SH-SY5Y (cell line): Measurements from ENCODE around the gene ROR1.
A peak's percentile ranks its signal among the peaks of the same experiment; 100 is the strongest.

Source experiments
- GATA2 ChIP-seq: IDR thresholded peaks from 2 replicates; pipeline ENCODE4 v1.6.1; 2011; ENCODE audit warnings: mild to moderate bottlenecking, low read depth, low read length
- GATA3 ChIP-seq: IDR thresholded peaks from 2 replicates; pipeline ENCODE4 v1.6.1; 2011; ENCODE audit warnings: low read depth, mild to moderate bottlenecking, low read length, moderate library complexity

Gene ROR1

DNA sequence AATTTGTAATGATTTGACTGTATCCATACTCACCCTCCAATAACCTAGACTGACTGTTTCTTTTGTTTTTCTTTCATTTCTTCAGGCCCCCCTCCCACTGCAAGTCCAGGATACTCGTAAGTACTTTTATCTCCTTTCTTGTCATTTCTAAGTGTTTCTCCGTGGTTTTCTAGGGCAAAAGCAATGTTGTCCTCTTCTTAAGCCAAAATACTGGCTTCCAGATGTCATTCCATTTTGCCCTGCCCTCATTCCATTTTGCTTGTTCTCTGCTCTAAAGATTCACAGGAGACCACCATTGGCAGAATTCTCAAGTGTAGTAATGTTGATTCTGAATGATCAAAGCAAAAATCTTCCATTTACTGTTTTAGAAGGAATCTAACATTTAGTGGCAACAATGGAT is 276.8 kb downstream of the ROR1 start:
- TF ChIP-seq GATA3 (no peak), GATA2 (no peak)

DNA sequence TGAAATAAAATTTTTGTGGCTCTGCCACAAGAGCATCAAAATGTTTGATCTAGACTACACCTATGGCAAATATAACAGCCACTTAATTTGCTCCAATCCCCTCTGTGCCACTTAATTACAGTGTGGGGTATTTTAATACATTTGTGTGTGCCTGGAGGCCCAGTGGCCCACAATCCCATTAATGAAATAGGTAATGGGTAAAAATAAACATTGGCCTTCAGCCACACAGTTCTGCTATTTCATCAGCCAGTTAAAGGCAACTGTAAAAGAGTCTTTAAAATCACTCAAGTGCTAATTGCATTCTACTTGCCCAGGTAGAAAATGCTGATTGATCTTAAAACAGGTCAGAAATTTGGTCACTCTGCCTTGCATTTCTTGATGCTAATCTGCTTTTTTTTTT is 278.0 kb downstream of the ROR1 start:
- TF ChIP-seq GATA3 (no peak), GATA2 (no peak)

DNA sequence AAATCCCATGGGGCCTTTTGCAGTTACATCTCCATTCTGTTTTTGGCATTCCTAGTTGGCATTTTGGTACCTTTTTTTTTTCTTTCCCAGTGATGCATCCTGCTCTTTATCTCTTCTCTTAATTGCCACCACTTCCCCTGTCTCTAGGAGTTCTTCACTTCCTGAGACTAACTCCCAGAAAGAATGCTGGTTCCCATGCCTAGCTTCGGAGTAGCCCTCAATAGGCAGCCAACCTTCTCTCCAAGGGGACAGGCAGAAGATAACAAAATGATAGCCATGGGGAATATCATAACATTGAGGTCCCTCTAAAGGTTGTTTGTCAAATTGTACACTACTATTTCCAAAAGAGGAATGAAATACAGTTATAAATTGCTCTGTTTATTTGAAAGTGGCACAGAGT is 279.0 kb downstream of the ROR1 start:
- TF ChIP-seq GATA2 (no peak), GATA3 (no peak)

DNA sequence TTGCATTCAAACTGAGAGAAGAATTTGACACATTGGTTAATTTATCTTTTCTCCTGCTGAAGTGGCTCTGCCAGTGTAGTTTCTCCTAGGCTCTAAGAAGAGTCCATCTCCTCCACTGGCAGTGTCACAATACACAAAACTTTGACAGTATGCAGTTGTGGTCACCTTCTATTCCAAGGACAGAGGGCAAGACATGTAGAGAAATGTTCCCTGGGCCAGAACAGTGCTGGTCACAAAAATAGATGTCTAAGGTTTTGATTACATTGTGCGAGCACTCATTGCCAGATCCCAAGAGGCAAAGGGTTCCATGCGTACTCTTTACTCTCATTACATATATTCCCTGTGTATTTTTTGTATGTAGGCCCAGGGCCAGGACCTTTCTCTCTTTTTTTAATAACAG is 281.5 kb downstream of the ROR1 start:
- TF ChIP-seq GATA2 (no peak), GATA3 (no peak)

DNA sequence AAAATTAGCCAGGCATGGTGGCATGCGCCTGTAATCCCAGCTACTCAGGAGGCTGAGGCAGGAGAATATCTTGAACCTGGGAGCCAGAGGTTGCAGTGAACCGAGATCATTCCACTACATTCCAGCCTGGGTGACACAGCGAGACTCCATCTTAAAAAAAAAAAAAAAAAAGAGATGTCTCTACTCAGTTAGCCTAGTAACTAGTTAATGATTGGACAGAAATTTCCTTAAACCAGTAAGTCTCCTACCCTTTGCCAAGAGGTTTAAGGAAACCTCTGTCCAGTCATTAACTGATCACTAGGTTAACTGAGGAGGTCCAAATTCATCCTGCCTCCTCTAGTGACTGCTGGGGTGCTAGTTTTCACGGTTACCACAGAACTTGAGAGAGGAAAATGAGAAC is 285.7 kb downstream of the ROR1 start:
- TF ChIP-seq GATA3 (no peak), GATA2 (no peak)

DNA sequence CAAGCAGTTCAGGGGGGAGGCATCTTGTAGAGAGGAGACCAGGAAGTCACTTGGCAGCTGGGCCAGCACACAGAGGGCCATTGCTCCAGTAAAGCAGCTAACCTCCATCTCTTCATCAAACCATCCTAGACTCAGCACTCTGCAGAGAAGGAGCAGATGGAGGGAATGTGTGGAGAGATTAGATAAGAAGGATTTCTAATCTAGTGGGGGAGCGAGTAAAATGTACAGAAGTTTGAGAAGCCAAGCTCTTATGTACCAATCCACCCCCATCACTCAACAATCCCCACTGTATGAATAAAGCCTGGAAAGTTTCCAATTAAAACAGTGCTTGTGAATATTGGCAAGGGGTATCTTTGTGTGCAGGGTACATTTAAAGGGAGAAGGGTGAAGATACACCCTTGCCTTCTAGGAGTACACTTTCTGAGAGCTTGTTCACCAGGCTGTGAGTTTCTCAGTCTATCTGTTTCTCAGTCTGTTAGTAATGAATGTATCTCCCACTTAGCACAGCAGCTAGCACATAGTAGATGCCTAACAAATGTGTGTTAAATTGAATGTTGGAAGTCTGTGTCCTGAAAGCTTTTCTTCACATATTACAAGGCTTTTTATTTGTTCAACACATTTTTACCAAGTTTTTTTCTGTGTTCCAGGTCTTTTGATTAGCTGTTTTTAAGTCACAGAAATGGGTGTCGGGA is 286.9 kb downstream of the ROR1 start:
- TF ChIP-seq GATA3 (no peak), GATA2 (no peak)

DNA sequence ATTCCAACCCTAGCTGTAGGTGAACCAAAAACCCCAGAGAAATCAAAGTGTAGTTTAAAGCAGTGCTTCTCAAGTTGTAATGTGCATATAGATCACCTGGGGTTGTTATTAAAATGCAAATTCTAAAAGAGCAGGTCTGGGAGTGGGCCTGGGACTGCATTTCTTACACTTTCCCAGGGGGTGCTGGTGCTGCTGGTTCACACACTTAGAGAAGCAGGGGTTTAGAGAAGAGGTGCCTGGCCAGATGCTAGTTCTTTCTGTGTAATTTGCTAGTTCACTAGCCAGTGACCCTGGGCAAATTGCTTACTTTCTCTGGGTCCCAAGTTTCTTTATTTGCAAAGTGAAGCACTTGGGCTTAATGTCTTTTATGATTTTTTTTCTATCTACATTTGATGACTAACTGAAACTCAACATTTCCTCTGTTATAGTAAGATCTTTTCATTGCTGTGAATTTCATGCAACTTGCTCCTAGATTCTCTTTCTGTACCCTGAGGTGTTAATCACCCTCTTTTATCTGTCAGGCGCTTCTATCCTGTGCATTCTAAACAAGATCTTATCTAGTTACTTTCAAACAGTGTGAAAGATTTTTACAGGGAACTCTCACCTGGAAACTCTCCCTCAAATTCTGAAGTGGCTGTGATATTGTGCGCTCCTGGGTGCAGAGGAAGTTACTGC is 287.8 kb downstream of the ROR1 start:
- TF ChIP-seq GATA2 (no peak), GATA3 (no peak)

DNA sequence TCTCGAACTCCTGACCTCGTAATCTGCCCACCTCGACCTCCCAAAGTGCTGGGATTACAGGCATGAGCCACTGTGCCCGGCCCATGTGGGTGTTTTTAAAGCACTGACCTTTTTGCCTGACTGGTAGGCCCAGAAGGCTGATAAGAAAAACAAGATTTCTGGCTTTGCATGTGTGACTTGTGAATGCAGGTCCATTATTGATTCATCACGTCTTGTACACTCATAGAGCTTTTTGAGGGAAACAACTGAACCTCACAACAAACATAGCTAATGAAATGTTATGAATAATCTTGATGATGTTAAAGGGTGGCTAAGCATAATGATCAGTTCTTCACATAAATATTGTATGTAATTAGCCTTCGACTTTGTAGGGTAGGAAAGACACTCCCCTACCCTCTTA is 288.7 kb downstream of the ROR1 start:
- TF ChIP-seq GATA3 = no peak
- TF ChIP-seq GATA2 = no peak

DNA sequence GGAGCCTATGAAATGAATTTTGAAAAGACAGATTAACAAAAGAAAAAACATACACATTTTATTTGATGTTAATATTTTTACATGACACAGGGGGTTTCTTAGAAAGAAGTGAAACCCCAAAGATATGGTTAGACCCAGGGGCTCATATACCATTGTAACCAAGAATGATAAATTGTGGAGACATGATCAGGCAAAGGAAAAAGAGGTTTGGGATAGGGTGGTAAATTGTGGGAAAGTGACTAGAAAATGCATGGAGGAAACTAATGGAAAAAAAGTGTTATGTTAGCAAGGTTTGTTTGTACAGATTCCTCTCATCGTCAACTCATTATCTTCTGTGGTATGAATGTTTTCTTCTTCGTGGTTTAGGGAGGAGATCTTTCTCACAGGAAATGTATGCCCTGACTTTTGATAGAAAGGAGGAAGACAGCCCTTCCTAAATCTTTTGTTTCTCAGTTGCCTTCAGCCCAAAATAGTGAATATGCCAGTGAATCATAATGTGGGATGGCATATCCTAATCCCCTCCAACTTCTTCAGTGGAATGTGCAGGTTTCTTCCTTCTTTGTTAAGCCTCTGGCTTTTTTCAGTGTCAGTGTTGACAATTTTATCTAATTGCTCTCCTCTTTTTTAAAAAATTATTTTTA is 289.2 kb downstream of the ROR1 start:
- TF ChIP-seq GATA2 = no peak
- no peak for TF ChIP-seq GATA3

DNA sequence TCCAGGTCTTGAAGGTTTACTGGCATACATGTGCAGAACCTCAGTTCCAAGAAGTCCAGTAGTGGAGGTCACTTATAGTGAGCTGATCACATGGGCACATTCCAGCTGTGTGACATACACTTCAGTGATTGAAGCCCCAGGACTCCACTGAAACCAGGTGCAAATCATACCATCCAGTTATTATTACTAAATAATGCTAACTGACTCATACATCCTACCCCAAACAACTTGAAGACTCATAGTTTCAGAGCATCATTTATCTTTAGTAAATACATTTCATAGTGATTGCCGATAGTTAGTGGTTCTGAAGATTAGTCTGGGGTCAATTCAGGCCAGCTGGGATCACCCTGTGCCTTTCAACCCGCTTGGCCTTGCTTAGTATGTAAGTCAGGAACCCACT is 291.8 kb downstream of the ROR1 start:
- TF ChIP-seq GATA3 = no peak
- no peak for TF ChIP-seq GATA2

DNA sequence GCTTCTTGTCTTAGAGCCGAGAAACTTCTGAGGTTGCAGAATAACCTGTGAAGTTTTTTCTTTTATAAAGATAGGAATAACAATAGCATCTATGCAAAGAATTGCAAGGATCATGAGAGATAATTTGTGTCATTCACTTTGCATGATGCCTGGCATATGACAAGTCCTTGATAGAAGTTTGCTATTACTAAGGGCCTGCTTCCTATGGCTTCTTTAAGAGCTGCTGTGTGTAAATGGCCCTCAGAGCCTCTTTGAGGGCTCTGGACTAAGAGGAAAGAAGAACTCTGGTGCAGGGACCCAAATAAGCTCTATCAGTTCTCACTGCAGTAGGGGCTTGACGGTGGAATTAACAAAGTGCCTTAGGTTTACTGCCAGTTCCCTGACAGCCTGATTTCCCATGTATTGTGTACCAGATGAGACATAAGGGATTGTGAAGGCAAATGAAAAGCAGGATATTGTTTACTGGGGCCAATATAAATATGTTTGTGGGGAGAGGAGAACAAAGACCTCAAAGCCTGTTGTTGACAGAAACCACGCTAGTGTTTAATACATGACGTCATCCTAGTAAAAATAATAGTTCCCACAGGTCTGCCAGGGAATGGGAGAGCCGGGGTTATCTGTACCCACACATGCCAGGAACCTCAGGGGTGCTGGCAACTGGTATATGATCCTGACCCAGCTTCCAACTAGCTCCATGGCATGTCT is 298.4 kb downstream of the ROR1 start:
- no peak for TF ChIP-seq GATA3
- TF ChIP-seq GATA2 = no peak

DNA sequence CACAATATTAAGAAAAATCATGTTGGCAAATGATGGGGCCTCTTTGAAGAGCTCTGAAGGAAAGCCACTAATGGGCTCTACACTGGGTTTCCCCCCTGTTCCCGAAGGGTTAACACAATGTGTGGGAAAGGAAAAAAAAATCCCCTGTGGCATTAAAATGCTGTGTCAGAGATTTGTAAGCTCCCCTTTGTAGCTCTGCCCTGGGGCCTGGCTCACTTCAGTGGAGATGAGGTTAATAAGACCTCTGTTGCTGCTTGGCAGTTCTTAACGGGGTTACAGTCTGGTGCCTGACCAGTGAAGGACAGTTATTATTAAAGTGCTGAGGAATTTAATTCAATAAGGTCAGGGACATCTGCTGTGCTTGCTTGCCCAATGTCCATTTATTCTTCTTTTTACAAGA is 299.9 kb downstream of the ROR1 start:
- TF ChIP-seq GATA2 (no peak), GATA3 (no peak)

DNA sequence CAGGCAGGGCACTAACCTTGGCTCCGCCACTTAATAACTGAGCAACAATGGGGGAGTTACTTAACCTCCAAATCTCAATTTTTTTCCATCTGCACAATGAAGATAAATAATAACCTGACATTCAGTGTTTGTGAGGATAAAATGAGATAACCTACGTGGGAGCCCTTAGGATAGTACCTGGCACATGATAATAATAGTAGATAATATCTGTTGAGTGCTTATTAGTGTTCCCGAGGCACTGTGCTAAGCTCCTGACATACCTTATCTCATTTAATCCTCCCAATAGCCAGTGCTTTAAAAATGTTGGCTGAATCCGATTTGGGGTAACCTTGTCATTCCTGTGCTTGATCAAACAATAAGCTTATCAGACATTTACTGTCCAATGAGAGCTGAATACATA is 300.9 kb downstream of the ROR1 start:
- TF ChIP-seq GATA3 (0 out of 2 replicates have a peak, but pooled peaks have one; percentile 37), GATA2 (peak; percentile 66)

DNA sequence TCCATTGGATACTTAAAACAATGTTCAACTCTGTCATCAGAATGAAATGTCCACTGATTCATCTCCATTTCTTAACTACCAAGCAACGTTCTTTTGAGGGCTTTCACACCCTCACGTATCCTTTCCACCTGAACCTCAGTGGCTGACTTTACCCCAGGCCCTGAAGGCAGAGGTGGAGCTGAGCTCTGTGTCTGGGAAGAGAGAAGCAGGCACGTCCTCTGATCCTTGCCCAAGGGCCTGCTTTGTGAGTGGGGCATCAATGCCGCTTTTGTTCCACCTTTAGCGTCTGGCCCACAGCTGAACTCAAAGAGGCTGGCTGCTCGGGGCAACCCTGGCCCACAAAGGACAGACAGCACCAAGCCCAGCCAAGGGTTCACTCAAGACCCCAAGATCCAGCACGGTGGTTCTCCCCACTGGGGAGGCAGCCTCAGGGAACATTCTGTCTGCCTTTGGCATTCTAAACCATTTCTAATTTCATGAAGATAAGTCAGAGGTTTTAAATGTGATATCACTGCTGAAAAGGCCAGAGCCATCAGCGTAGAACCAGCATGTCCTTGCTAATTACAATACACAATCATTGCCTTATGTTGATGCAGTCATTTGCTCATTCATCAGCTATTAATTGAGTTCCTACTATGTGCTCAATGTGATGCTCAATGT is 303.6 kb downstream of the ROR1 start:
- no peak for TF ChIP-seq GATA3
- TF ChIP-seq GATA2 = no peak
